K562 (cell line): ENCODE data around the gene CHTF8. TPM values are rescaled to one million over a fixed set of nuclear protein-coding genes. Genes with fewer than 3 reads are reported as not detected.

Experiments
- DEAF1 ChIP-seq: fragments of 450-650 bp; formaldehyde crosslinking; IDR thresholded peaks from 2 replicates; pipeline ENCODE4 v1.4.0; 2020; ENCODE audit warnings: mild to moderate bottlenecking, moderate library complexity
- ELF2 ChIP-seq: fragments of 250-450 bp; sonication (Bioruptor Pico); IDR thresholded peaks from 2 replicates; pipeline ENCODE4 v1.5.0; 2021; ENCODE audit warnings: mild to moderate bottlenecking
- ETV6 ChIP-seq, 3 experiments: fragments of 150-350 bp in 1 of 3; sonication (generic) in 1 of 3; formaldehyde crosslinking in 1 of 3; IDR thresholded peaks; 2 replicates each; pipeline versions ENCODE4 v1.6.1 to v1.8.0; 2014 to 2022; ENCODE audit warnings: borderline replicate concordance in 2 of 3, low read depth in 2 of 3, antibody characterized with exemption in 1 of 3, low read length in 1 of 3, mild to moderate bottlenecking in 1 of 3, missing genetic modification reagents in 1 of 3
- GABPB1 ChIP-seq: sonication (generic); formaldehyde crosslinking; IDR thresholded peaks from 2 replicates; pipeline ENCODE4 v1.8.0; 2022; ENCODE audit warnings: mild to moderate bottlenecking, missing genetic modification reagents
- GATA2 ChIP-seq: sonication (generic); formaldehyde crosslinking; IDR thresholded peaks from 2 replicates; pipeline ENCODE4 v1.4.0; 2020; ENCODE audit warnings: mild to moderate bottlenecking, missing genetic modification reagents
- HDAC1 ChIP-seq, 2 experiments: fragments of 450-650 bp; IDR thresholded peaks; 2 replicates each; pipeline ENCODE4 v1.6.1; 2016 to 2017; ENCODE audit warnings: inconsistent platforms in 1 of 2, mild to moderate bottlenecking in 1 of 2, moderate library complexity in 1 of 2
- HMG20A ChIP-seq: fragments of 450-650 bp; formaldehyde crosslinking; conservative IDR thresholded peaks from 2 replicates; pipeline ENCODE4 v1.4.0; 2020; ENCODE audit warnings: mild to moderate bottlenecking, mixed read lengths
- HMGN3 ChIP-seq: IDR thresholded peaks from 2 replicates; pipeline ENCODE4 v1.6.1; 2011; ENCODE audit warnings: borderline replicate concordance, low read depth, mild to moderate bottlenecking, mixed read lengths, low read length; ENCODE audit not compliant: insufficient read length; ENCODE audit errors: extremely low read depth
- KDM1A ChIP-seq, 2 experiments: fragments of 450-650 bp; IDR thresholded peaks; 2 replicates each; pipeline ENCODE4 v1.6.1; 2016; ENCODE audit warnings: mild to moderate bottlenecking in 2 of 2
- NR0B1 ChIP-seq: fragments of 450-650 bp; IDR thresholded peaks from one replicate; pipeline ENCODE4 v1.6.1; 2018; ENCODE audit warnings: mild to moderate bottlenecking, moderate library complexity; ENCODE audit not compliant: partially characterized antibody
- PHB ChIP-seq: fragments of 250-450 bp; sonication (Bioruptor Pico); IDR thresholded peaks from 2 replicates; pipeline ENCODE4 v1.5.0; 2021
- RBM39 ChIP-seq: fragments of 200-400 bp; formaldehyde crosslinking; optimal IDR thresholded peaks from 2 replicates; pipeline ENCODE3; 2018; ENCODE audit warnings: low read depth, low read length
- SIX5 ChIP-seq, 2 experiments: IDR thresholded peaks; 2 replicates each; pipeline ENCODE4 v1.6.1; 2011; ENCODE audit warnings: low read length in 2 of 2, borderline replicate concordance in 1 of 2, low read depth in 1 of 2, mild to moderate bottlenecking in 1 of 2, moderate library complexity in 1 of 2; ENCODE audit not compliant: insufficient read depth in 1 of 2
- TCF7 ChIP-seq: sonication (generic); IDR thresholded peaks from 2 replicates; pipeline ENCODE4 v1.6.1; 2016; ENCODE audit warnings: antibody characterized with exemption, borderline replicate concordance
- TEAD4 ChIP-seq, 2 experiments: sonication (generic) in 1 of 2; formaldehyde crosslinking in 1 of 2; IDR thresholded peaks; 2 replicates each; pipeline versions ENCODE4 v1.6.1 to v1.8.0; 2012 to 2022; ENCODE audit warnings: borderline replicate concordance in 1 of 2, inconsistent platforms in 1 of 2, low read length in 1 of 2, mild to moderate bottlenecking in 1 of 2, missing genetic modification reagents in 1 of 2
- TFAP4 ChIP-seq: sonication (generic); formaldehyde crosslinking; IDR thresholded peaks from 2 replicates; pipeline ENCODE4 v1.8.0; 2022; ENCODE audit warnings: missing genetic modification reagents, mild to moderate bottlenecking, moderate library complexity, borderline replicate concordance
- TRIM24 ChIP-seq, 2 experiments: fragments of 450-650 bp; IDR thresholded peaks; 2 replicates each; pipeline ENCODE4 v1.6.1; 2016
- ZNF507 ChIP-seq: conservative IDR thresholded peaks from 2 replicates; pipeline ENCODE4 v1.6.1; 2017; ENCODE audit warnings: missing genetic modification characterization, missing compliant biosample characterization
- ZNF717 ChIP-seq: fragments of 250-450 bp; sonication (Bioruptor Pico); IDR thresholded peaks from 2 replicates; pipeline ENCODE4 v1.5.0; 2021
- ZNF76 ChIP-seq: fragments of 250-450 bp; sonication (Bioruptor Pico); IDR thresholded peaks from 2 replicates; pipeline ENCODE4 v1.4.0; 2020; ENCODE audit warnings: mild to moderate bottlenecking, moderate library complexity, borderline replicate concordance
- polyA plus RNA-seq, 8 experiments: library from polyadenylated mRNA; depleted of rRNA in 4 of 8; stranded (reverse) in 5 of 8; unstranded in 3 of 8; fragments of >200 nt; fragmentation: Nextera tagmentation in 2 of 8; fragmentation: Illumina TruSeq in 1 of 8; extraction: Ambion mirVana in 2 of 8; extraction: Trizol in 1 of 8; gene quantifications; 2 replicates each; pipeline versions ENCODE4 v1.2.1 to v1.2.3, GENCODE V29; 2011 to 2014; ENCODE audit warnings: inconsistent platforms in 1 of 8, missing spikeins in 1 of 8
- total RNA-seq, 7 experiments: library from RNA; depleted of rRNA in 6 of 7; stranded (reverse); fragments of >200 nt in 6 of 7; fragmentation: Illumina TruSeq in 2 of 7; extraction: Trizol in 2 of 7; gene quantifications; 2 replicates each; pipeline versions ENCODE4 v1.2.1 to v1.2.3, GENCODE V29; 2011 to 2021; ENCODE audit warnings: low replicate concordance in 1 of 7
- TF ChIP-seq, protein P1 (sequence below): sonication (generic); formaldehyde crosslinking; IDR thresholded peaks from 2 replicates; pipeline ENCODE4 v1.8.0; 2022; ENCODE audit warnings: mild to moderate bottlenecking, missing genetic modification reagents, borderline replicate concordance

Gene CHTF8
- total and polyA plus RNA-seq, 9 of the 15 experiments (the other 6 are each of a cell fraction or from before 2014, with no cell fraction given), result 20.2 to 199 (median 108) TPM

DNA sequence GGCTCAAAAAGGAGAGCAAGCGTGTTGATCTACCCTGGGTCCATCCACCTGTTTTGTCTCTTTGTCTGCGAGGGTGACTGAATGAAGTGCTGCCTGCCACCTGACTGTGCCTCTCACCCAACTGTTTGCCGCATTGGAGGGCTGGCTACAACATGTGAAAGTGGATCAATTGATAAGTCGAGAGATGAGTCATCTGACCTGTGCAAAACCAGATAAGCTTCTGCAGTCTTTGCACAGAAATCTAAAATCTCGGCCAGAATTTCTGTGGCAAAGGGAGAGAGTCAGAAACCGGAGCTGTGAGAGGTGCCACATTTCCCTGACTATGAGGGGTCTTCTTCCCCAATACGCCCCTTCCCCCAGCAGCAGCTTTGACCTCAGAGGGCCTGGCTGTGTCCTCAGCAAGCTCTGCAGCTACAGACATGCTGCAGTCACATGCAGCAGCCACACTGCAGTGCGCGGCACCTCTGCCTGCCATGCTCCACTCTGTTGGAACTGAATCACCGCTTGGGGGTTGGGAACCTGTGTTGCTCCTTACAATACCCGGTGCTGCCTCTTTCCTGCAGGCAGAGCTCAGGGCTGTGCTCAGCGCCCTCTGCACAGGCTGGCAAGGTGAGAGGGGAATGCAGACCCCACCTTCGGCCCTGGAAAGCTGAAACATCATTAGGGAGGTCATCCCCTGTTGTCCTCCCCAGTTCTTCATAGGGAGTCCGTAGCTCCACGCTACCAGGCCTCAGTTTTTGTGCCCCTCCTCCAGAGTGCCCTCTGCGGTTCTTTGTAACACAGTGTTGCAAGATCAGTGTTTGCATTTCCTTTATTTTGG is 43.1 kb downstream of the CHTF8 start (continued):
- TF ChIP-seq HMGN3, result peak; percentile 37
- TF ChIP-seq ELF2 (CRISPR knock-in tag), result no peak
- no peak for TF ChIP-seq NR0B1
- TF ChIP-seq TFAP4, result peak; percentile 50; the same call in 1 of the 2 replicates
- no peak for TF ChIP-seq PHB (CRISPR knock-in tag)
- TF ChIP-seq TRIM24 (IDR thresholded peaks at IDR 0.05), result peak in 1 of 2 experiments; percentile 37; a peak in 1 of 4 replicates
- TF ChIP-seq HMG20A, result no peak
- no peak for TF ChIP-seq ZNF76 (CRISPR knock-in tag)
- no peak for TF ChIP-seq SIX5 (IDR thresholded peaks at IDR 0.05; ENCODE audit: borderline replicate concordance in 1 of 2, insufficient read depth in 1 of 2, low read depth in 1 of 2, low read length in 2 of 2)
- no peak for TF ChIP-seq DEAF1 (CRISPR knock-in tag)
- TF ChIP-seq ZNF507, result no peak
- TF ChIP-seq KDM1A (IDR thresholded peaks at IDR 0.05), result peak; percentile 84 to 91
- no peak for TF ChIP-seq ZNF717 (CRISPR knock-in tag)
- no peak for TF ChIP-seq GABPB1 (CRISPR knock-in tag)
- TF ChIP-seq ETV6 (IDR thresholded peaks at IDR 0.05; ENCODE audit: borderline replicate concordance in 1 of 2, low read depth in 2 of 2, low read length in 1 of 2), result no peak
- no peak for TF ChIP-seq ETV6 (CRISPR knock-in tag; IDR thresholded peaks at IDR 0.05; ENCODE audit: borderline replicate concordance)
- TF ChIP-seq TCF7, result no peak
- TF ChIP-seq RBM39, result no peak
- peak in 1 of 2 experiments; percentile 30; a peak in 1 of 4 replicates for TF ChIP-seq HDAC1 (IDR thresholded peaks at IDR 0.05)
- peak; percentile 86 for TF ChIP-seq TEAD4 (IDR thresholded peaks at IDR 0.05; ENCODE audit: low read length)
- TF ChIP-seq TEAD4 (CRISPR knock-in tag; IDR thresholded peaks at IDR 0.05; ENCODE audit: borderline replicate concordance), result no peak
- TF ChIP-seq GATA2 (CRISPR knock-in tag), result no peak; the same call in 1 of the 2 replicates
- TF ChIP-seq, protein P1, sequence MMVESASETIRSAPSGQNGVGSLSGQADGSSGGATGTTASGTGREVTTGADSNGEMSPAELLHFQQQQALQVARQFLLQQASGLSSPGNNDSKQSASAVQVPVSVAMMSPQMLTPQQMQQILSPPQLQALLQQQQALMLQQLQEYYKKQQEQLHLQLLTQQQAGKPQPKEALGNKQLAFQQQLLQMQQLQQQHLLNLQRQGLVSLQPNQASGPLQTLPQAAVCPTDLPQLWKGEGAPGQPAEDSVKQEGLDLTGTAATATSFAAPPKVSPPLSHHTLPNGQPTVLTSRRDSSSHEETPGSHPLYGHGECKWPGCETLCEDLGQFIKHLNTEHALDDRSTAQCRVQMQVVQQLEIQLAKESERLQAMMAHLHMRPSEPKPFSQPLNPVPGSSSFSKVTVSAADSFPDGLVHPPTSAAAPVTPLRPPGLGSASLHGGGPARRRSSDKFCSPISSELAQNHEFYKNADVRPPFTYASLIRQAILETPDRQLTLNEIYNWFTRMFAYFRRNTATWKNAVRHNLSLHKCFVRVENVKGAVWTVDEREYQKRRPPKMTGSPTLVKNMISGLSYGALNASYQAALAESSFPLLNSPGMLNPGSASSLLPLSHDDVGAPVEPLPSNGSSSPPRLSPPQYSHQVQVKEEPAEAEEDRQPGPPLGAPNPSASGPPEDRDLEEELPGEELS (CRISPR knock-in tag), result no peak
